ENCODE results near the gene VPS35.

VPS35 gene

GRCh38 chr16:46607529-46607928 lies 81.4 kb downstream of the VPS35 start:
- peak; percentile 60 for DNase-seq

GRCh38 chr16:46606231-46606630 lies 82.7 kb downstream of the VPS35 start:
- DNase-seq: no peak

Measured in fibroblast of skin of back (primary cell).